Measurements from ENCODE around the gene PAQR7. TPM values are rescaled to one million over a fixed set of nuclear protein-coding genes. Genes with fewer than 3 reads are reported as not detected.

Gene PAQR7
- total RNA-seq, 2 donors from 2014 or later = 3.0 to 4.4 TPM

DNA sequence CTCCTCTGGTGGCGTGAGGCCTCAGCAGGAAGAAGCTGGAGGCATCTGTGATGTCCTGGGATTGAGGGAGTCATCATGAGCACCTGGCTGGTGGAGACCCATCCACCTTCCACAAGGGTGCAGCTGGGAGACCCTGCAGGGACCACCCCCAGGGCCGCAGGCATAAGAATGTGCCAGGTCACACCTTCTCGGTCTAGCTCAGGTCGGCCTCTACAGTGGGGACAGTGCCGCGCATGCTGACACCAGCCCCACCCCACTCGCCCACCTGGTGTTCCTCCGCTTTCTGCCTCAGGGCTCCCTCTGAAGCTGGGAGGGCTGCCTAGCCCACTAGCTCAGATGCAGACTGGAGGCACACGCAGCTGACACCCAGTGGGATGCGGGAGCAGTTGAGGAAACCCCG, 5.8 kb upstream of the PAQR7 start:
- 95 to 96% methylated on average over 7 to 10 of the region's 11 CpGs for WGBS, 2 donors
- TF ChIP-seq POLR2A (IDR thresholded peaks at IDR 0.05) (no peak), CTCF (IDR thresholded peaks at IDR 0.05) (no peak)
- Histone ChIP-seq H3K4me1 (peaks cover 32% of the 10 kb centered on the region), H3K36me3 (replicated peaks in 1 of 2; ENCODE audit: insufficient read depth in 1 of 2, low read depth in 2 of 2) (no peaks in the 10 kb centered on the region), H3K27me3 (no peaks in the 10 kb centered on the region), H3K9me3 (no peaks in the 10 kb centered on the region), H3K4me3 (no peak overlapping the region), H3K27ac (peak overlapping the region in 3 of 4 donors; percentile 9 to 74 (median 51))
- ATAC-seq (no peak), DNase-seq (no peak)
- intact Hi-C loops (cut with DNase I) = no loop called here

DNA sequence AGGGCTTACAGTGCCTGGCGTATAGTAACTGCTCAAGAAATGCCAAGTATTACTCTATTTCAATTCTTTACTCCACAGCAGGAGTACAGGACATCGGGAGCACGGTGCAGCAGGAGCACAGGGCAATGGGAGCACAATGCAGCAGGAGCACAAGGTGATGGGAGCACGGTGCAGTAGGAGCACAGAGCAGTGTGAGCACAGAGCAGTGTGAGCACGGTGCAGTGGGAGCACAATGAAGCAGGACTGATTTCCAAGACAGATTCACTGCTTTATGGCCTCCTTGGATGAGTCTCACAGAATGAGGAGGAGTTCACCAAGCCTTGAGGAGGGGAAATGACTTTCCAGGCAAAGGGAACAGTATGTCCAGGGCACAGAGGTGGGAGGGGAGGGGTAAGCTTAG, 5.0 kb upstream of the PAQR7 start:
- ATAC-seq (no peak), DNase-seq (no peak)
- Histone ChIP-seq H3K4me3 (no peak overlapping the region), H3K9me3 (no peaks in the 10 kb centered on the region), H3K36me3 (replicated peaks in 1 of 2; ENCODE audit: insufficient read depth in 1 of 2, low read depth in 2 of 2) (no peaks in the 10 kb centered on the region), H3K27ac (peak overlapping the region in 3 of 4 donors; percentile 51 to 80 (median 74)), H3K27me3 (no peaks in the 10 kb centered on the region), H3K4me1 (peaks cover 40% of the 10 kb centered on the region)
- TF ChIP-seq POLR2A (IDR thresholded peaks at IDR 0.05) = no peak
- TF ChIP-seq CTCF (IDR thresholded peaks at IDR 0.05) = no peak
- WGBS, 2 donors = 89 to 94% methylated on average over 5 of the region's 5 CpGs
- intact Hi-C loops (cut with DNase I) = no loop called here

- no peaks in the 10 kb centered on the region for H3K36me3 ChIP-seq (replicated peaks in 1 of 2; ENCODE audit: insufficient read depth in 1 of 2, low read depth in 2 of 2)
- H3K4me3 ChIP-seq = no peak overlapping the region
- peak; percentile 72 for ATAC-seq
- H3K9me3 ChIP-seq = no peaks in the 10 kb centered on the region
- TF ChIP-seq POLR2A (IDR thresholded peaks at IDR 0.05) (no peak), CTCF (IDR thresholded peaks at IDR 0.05) (no peak)
- peak; percentile 83 to 91 (median 88) for DNase-seq
- intact Hi-C loops (cut with DNase I) = no loop called here
- peaks cover 47% of the 10 kb centered on the region for H3K4me1 ChIP-seq
- 14 to 18% methylated on average over 2 of the region's 2 CpGs for WGBS, 2 donors
- H3K27me3 ChIP-seq = no peaks in the 10 kb centered on the region
- H3K27ac ChIP-seq = peak overlapping the region; percentile 45 to 80 (median 62)
Observed at GRCh38 chr1:25879675-25880074, 4.2 kb upstream of the PAQR7 start.

- H3K36me3 ChIP-seq (replicated peaks in 1 of 2; ENCODE audit: insufficient read depth in 1 of 2, low read depth in 2 of 2) = no peaks in the 10 kb centered on the region
- H3K27ac ChIP-seq = peak overlapping the region in 3 of 4 donors; percentile 51 to 80 (median 74)
- no peaks in the 10 kb centered on the region for H3K9me3 ChIP-seq
- H3K27me3 ChIP-seq = no peaks in the 10 kb centered on the region
- H3K4me1 ChIP-seq = peaks cover 55% of the 10 kb centered on the region
- H3K4me3 ChIP-seq = no peak overlapping the region
- 49 to 61% methylated on average over 5 of the region's 5 CpGs for WGBS, 2 donors
- DNase-seq (no peak), ATAC-seq (no peak)
- intact Hi-C loops (cut with DNase I) = no loop called here
- TF ChIP-seq POLR2A (IDR thresholded peaks at IDR 0.05) (no peak), CTCF (IDR thresholded peaks at IDR 0.05) (no peak)
Observed at GRCh38 chr1:25878690-25879089, 3.2 kb upstream of the PAQR7 start.

GRCh38 chr1:25877155-25877554, 1.6 kb upstream of the PAQR7 start:
- Histone ChIP-seq H3K27me3 (no peaks in the 10 kb centered on the region), H3K4me1 (peaks cover 71% of the 10 kb centered on the region), H3K27ac (no peak overlapping the region), H3K4me3 (no peak overlapping the region), H3K36me3 (replicated peaks in 1 of 2; ENCODE audit: insufficient read depth in 1 of 2, low read depth in 2 of 2) (no peaks in the 10 kb centered on the region), H3K9me3 (no peaks in the 10 kb centered on the region)
- WGBS, 2 donors = 88 to 97% methylated on average over 2 of the region's 2 CpGs
- ATAC-seq = no peak
- no peak for DNase-seq
- intact Hi-C loops (cut with DNase I) = no loop called here
- no peak for TF ChIP-seq POLR2A (IDR thresholded peaks at IDR 0.05)
